GM04504 (cell line): ENCODE data around the gene HTT-AS.

Source experiments
- DNase-seq: peaks from one replicate; pipeline ENCODE4 v3.0.0-alpha.2; 2012; ENCODE audit warnings: low read depth

HTT-AS gene

GRCh38 chr4:3087115-3087797 lies 12.9 kb upstream of the HTT-AS start:
- DNase-seq, result no peak

- no peak for DNase-seq
Measured at GRCh38 chr4:3085948-3086670, 11.8 kb upstream of the HTT-AS start.

GRCh38 chr4:3083732-3084131 lies 9.4 kb upstream of the HTT-AS start:
- DNase-seq, result no peak

GRCh38 chr4:3082925-3083515 lies 8.7 kb upstream of the HTT-AS start:
- no peak for DNase-seq

- DNase-seq, result no peak
Measured at GRCh38 chr4:3079694-3080123, 5.4 kb upstream of the HTT-AS start.

- no peak for DNase-seq
Measured at GRCh38 chr4:3077796-3078195, 3.5 kb upstream of the HTT-AS start.

- DNase-seq, result no peak
Measured at GRCh38 chr4:3075652-3075981, 1.3 kb upstream of the HTT-AS start.

- no peak for DNase-seq
Measured at GRCh38 chr4:3074846-3075651, 711 bp upstream of the HTT-AS start.

- no peak for DNase-seq
Measured at GRCh38 chr4:3073158-3074077, 920 bp downstream of the HTT-AS start.

GRCh38 chr4:3071811-3072210 lies 2.5 kb downstream of the HTT-AS start:
- no peak for DNase-seq

- no peak for DNase-seq
Measured at GRCh38 chr4:3070709-3071500, 3.4 kb downstream of the HTT-AS start.

GRCh38 chr4:3069661-3070199 lies 4.6 kb downstream of the HTT-AS start:
- no peak for DNase-seq

GRCh38 chr4:3067473-3068001 lies 6.8 kb downstream of the HTT-AS start:
- no peak for DNase-seq

GRCh38 chr4:3066836-3067400 lies 7.4 kb downstream of the HTT-AS start:
- no peak for DNase-seq

- DNase-seq, result no peak
Measured at GRCh38 chr4:3065551-3065950, 8.8 kb downstream of the HTT-AS start.

- DNase-seq, result no peak
Measured at GRCh38 chr4:3062471-3062870, 11.9 kb downstream of the HTT-AS start.

- DNase-seq, result no peak
Measured at GRCh38 chr4:3060946-3061345, 13.4 kb downstream of the HTT-AS start.

- no peak for DNase-seq
Measured at GRCh38 chr4:3059943-3060342, 14.4 kb downstream of the HTT-AS start.

- DNase-seq, result no peak
Measured at GRCh38 chr4:3054169-3054759, 20.1 kb downstream of the HTT-AS start.
